Stimulated activated CD4-positive, alpha-beta T cell treated with anti-CD3 and anti-CD28 coated beads, Interleukin-12 subunit alpha, Interleukin-12 subunit beta, amount 100 ng/mL, for 24 hours (primary cell): ENCODE data around the gene SCUBE1.

Experiments used
- DNase-seq, 2 experiments: peaks; one replicate each; pipeline ENCODE4 v3.0.0-alpha.2; 2020; ENCODE audit warnings: low read depth in 2 of 2

The SCUBE1 gene

DNA sequence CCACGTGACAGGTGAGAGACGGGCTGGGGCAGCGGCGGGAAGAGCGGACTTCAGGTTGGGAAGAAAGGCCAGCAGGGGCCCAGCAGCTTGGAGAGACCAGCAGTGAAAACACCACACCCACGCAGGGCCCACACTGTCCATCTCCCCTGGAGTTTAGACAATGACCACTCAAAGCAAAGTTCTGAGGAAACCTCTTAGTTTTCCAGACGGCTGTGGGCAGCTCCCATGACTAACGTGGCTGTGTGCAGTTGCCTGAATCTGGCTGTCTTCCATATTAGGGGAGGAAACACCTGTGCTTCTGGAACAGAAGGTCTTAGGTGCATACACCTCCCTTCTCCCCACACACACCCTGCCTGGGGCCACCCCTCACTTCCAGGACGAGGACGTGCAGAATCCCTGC is 85.6 kb downstream of the SCUBE1 start:
- no peak for DNase-seq

DNA sequence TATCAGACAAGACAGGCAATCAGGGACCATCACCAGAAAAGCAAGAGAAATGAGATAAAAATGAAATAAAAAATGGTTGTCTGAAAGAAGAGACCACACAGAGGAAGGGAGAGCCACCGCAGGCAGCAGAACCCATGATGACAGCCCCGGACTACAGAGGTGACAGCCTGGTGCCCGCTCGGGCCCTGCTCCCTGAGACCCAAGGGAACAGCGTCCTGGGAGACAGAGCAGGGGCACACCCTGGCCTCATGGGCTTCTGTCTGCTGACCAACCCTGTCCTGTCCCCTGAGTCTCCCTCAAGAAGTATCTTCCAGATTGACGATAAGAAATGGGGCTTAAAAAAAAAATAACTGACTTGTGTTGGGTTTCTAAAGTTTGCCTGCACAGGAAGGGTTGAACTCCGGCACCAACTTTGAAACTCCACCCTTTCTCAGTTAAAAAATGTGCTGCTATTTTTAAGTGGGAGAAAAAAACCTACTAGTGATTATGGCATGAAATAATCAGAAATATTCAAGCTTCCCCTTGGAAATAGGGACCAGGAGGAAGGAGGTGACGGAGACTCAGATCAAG is 86.1 kb downstream of the SCUBE1 start:
- no peak for DNase-seq

DNA sequence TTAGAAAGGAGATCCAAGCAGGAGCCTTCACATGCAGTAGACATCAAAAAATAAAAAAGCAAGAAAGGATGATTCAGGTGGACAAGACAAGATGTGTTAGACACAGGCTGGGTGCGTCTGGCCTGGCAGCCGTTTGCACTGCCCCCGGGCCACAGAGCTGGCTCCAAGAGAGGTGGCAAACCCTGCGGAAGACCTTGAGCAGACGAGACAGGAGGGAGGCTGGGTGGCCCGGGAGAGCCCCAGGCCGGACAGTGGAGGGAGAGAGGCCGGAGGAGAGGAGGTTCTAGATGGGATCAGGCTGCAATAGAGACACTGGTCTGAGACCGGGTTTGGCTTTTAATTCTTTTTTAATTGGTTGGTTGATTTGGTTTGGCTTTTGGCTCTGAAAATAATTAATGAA is 86.6 kb downstream of the SCUBE1 start:
- no peak for DNase-seq

DNA sequence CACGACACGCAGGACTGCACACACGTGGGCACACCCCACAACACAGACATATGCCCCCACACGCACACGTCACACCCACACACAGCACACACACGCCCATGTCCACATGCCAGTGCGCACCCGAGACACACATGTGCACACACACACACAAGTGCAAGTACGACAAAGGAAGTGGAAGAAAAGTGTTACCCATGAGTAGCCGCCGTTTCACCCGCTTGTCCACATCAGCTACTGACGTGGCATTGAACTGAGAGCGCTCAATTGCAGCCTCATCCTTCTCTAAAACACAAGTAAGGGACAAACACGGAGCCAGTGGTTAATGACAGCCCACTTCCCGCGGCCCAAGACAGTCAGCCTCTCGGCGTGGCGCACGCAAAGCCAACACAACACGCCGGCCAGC is 87.9 kb downstream of the SCUBE1 start:
- DNase-seq = no peak

DNA sequence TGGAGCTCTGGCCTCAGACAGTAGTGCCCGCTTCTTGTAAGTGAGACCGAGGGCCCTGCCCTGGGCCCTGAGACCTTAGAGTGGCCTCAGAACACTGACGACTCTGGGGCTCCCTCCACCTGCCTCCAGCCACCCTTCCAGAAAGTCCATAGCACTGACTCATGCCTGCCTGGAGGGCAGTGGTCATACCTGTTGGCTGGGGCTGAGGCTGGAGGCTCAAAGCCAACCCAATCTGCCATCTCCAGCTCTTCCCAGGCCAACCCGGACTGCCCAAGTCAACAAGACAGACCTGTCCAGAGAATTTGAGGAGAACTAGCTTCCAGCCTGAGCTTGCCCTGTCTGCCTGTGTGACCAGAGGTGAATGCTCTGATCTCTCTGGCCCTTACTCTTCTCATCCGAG is 89.3 kb downstream of the SCUBE1 start:
- DNase-seq = no peak

DNA sequence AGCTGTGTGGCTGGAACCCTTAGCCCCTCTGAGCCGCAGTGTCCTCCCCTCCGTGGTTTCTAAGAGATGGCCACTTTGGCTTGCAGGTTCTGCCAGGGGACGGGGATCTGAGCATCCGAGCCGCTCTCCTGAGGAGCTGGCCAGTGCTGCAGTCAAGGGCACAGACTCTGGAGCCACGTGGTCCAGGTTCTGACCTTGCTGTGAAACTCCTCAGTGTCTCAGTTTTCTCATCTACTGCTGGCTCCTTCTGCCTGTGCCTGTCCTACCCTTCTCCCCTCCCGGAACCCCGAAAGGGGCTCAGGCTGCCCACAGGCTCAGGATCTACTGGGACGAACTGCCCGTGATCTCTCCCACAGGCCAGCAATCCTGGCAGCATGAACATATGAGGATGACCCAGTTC is 90.9 kb downstream of the SCUBE1 start:
- DNase-seq = no peak

DNA sequence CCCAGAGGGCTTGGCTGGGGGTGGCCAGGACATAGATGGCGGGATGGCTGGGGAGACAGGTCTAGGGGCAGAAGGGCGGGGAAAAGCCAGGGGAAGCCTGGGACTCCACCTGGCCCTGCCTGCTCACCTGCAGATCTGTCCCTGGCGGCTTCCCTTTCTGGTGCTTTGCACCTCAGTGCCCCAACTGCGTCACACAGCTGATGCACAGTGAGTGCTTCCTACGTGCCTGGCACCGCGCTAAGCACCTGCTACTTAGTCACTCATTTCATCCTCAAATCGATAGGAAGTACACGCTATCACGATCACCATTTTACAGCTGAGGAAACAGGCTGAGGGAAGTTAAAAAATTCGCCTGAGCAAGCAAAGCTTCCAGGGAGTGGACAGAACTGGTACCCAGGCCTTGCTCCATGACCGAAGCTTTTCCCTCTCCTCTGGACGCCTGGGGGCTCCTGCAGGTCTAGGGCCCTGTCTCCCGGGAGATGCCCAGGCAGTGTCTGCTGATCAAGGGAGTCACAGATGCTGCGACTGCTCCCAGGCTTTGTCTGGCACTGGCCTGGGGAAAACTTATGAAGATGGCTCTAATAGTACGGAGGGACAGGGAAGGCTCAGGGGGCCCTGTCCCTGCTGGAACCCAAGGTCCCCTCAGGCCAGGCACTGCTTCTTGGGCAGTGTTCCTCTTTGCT is 93.2 kb downstream of the SCUBE1 start:
- no peak for DNase-seq

DNA sequence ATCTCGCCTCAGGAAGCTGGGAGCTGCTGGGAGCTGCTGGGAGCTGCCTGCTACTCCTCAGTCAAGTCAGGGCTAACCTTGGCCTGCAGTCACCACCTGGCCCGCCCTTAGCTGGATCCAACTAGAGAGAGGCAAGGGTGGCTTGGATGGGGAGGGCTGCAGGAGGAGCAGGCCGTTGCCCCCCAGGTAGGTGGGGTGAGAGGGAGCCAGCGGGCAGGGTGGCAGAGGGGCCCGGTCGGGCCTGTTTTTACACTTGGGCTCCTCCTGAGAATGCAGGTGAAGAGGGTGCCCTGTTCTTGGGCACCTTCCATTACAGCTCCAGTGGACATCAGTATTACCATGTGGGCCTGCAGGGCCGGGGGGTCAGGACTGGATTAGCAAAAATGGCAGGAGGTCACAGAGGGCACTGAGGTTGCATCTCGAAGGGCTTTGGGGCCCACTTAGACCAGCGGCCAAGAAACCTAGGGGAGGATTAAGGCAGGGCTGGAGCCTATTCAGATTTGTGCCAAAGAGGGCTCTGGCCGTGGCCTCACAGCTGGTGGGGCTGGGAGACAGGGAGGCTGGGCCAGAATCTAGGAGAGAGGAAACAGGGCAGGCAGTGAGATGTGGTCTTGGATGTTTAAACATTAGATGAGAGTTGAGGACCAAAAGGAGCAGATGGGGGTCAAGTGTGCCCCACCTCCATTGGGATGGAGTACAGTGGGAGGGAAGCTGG is 95.5 kb downstream of the SCUBE1 start:
- DNase-seq = no peak

DNA sequence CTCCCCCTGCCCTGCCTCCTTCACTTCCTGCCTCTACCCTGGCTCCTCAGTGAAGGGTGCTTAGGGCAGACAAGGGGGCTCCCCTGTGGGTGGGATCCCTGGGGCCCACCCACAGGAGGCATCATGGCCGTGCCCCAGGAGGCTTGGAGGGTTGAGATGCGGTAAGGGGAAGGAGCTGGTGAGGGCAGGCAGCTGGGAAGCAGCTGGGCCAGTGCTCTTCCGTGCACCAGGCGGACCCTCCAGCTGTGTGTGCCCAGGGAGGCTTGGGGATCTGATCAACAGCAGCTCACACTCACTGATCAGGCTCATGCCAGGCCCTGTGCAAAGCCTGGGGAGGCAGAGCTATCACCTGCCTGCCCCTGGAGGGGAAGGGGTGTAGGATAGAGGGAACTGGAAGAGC is 97.0 kb downstream of the SCUBE1 start:
- no peak for DNase-seq

DNA sequence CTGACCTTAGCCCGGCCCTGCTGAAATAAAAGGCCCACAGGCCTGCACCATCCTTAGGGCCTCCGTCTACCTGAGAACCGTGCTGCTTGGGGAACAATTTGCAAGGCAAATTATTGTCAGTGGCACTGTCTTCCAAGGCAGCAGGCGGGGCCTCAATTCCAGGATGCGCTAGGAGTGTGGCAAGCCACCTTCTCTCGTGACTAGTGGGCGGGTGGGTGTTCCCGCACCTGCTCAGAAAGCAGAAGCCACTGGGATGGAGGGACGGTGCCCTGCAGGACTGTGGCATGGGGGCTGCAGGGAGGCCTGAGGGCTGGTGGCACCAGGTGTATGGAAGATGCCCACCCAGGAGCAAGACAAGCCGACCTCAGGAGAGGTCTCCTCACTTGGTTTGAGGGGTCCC is 97.5 kb downstream of the SCUBE1 start:
- DNase-seq = no peak

DNA sequence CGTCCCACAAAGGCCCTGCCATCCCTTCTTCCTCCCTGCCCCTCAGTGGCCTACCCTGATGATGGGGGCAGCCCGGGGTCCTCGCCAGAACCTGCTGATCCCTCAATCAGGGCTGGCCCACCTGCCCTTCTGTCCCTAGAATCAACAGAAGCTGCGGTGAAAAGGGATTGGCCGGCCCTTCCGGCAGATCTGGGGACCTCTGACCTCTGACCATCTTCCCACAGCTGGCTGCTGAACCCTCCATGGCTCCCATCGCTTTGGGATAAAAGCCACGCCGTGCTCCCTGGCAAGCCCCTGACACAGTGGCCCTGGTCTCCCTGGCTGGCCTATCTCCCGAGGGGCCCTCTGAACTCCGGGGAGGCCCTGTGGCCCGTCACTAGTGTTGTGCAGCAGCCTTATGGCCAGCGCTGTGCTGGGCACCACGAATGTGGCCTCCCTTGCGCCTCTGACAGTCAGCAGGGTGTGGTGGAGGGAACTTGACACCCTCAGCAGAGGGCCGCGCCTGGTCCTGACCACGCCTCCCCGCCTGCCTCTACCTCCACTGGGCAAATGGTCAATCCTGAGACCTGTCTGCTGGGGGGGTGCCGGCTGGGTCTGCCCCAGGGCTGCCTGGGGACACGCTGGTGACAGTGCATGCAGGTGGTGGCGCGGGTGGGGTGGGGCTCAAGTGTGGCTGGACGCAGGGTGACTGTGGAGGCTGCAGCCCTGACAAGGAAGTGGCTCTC is 98.2 kb downstream of the SCUBE1 start:
- DNase-seq = no peak

DNA sequence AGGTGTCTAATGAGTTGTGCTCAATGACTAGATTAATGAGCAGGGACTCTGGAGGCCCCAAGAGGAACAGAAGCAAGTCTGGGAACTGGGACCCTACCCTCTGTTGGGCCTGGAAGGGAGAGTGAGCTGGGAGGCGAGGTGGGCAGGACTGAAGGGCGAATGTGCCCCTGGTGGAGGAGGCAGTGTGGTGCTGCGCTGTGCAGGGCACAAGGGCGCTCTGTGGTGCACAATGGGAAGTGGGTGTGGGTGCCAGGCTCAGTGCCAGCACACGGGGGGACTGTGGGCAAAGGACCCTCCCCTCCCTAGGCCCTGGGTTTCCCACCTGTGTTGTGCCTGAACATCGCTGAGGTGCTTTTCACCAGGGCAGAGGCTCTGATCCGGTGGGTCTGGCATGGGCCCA is 98.8 kb downstream of the SCUBE1 start:
- no peak for DNase-seq

DNA sequence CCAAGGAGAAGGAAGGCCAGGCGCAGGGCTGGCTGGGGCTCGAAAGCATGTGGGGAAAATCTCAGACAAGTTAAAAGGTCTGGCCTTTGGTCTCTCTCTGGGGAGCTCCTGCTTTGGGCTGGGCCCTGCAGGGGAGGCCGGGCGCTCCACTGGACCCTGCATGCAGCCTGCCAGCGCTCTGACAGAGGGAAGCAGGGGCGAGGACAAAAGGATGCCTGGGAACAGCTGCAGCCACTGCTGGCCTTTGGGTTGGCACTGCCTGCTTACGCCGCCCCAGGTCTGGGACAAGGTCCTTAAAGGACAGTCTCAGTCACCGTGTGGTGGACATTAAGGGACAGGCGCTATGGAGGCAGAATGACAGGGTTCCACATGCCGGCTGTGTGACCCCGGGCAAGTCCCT is 99.8 kb downstream of the SCUBE1 start:
- no peak for DNase-seq

DNA sequence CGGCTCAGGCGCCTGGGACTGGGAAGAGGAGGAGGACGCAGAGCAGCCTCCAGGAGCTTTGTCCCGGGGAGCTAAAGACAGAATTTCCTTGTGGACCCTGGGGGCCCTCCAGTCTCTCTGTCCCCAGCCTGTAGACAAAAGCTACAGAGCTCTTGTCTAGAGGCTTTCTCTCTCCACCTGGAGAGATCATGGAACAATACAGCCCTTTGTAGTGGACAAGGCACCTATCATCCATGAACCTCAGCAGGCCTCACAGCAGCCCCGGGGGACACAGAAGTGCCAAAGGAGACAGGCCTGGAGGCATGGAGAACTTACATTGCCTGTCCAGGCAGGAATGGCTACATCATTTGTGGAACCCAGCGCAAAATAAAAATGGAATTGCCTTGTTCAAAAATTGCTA is 100.5 kb downstream of the SCUBE1 start:
- no peak for DNase-seq

DNA sequence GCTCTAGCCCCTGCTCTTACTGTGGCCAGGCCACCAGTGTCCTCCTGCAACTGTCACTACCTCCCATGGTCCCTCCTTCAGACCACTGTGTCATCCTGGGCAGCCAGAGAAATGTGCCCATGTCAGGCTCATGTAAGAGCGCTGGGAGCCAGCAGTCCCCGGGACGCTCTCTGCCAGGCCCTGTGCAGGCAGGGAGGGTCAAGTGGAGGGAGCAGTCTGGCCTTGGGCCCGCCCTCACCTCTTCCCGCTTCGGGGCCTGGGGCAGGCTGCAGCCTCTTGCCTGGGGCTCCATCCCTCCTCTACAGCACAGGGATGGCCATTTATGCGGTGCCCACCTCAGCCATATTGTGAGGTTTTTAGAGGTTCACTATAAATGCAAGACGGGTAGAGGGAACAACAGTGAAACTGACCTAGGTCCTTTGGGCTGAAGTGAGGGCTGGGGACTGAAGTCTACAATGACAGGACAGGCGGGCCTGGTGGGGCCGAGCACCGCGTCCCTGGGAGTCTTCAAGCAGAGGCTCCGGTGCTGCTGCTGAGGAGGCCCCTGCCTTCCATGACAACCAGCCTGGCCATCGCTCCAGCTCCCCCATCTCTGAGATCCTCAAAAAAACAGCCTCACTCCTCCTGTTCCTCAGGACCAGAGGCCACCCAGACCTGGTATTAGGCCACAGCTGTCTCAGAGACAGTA is 101.3 kb downstream of the SCUBE1 start:
- DNase-seq = no peak

DNA sequence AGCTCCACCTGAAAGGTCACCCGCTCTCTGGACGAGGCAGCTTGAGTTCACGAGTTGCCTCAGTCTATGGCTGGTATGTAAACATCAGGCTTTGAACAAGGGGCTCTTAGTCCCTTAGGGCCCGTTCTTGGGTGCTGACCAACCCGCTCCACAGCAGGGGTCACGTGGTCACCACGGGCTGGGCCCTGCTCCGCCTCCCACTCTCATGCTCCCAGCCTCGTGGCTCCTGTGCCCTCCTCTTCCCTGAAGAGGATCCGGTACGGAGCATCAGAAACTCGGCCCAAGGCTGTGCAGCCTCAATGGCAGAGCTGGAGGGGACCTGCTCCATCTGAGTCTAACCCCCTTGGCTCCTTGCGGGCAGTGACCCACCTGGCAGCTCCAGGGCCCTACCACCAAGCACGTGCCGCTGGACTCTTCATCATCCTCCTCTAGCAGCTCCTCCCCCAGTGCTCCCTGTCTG is 102.0 kb downstream of the SCUBE1 start:
- no peak for DNase-seq

DNA sequence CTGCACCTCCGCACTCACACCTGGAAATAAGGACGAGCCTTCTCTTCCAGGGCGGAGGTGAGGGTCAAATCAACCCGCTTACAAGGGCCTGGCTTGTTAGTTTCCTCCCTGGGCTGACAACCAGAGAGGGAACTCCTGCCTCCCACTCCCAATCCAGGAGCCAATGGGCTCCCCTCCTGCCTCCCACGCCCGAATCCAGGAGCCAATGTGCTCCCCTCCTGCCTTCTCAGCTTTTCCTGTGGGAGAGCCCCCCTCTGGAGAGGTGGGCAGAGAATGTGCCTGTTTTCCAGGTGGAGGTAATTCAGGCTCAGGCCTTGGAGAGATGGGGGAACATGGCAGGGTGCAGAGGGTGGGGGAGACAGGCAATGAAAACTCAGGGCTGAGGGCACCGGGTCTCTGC is 102.6 kb downstream of the SCUBE1 start:
- DNase-seq = no peak

DNA sequence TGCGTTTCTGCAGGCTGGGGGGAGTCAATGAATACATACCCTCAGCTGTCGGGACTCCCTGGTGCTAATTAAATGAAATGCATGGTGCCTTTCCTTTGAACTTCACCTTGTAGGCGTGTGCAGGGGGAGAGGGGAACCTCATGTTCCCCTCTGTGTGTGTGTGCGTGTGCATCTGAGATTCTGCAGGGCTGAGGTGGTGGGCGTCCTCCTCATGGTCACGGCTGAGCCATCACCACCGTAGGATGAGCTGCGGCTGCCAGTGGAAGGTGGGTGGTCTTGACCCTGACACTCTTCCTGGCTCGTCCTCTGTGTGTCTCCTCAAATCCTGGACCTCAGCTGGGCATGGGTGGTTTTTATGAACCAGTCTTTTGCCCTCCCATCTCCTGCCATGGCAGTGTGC is 103.2 kb downstream of the SCUBE1 start:
- no peak for DNase-seq

DNA sequence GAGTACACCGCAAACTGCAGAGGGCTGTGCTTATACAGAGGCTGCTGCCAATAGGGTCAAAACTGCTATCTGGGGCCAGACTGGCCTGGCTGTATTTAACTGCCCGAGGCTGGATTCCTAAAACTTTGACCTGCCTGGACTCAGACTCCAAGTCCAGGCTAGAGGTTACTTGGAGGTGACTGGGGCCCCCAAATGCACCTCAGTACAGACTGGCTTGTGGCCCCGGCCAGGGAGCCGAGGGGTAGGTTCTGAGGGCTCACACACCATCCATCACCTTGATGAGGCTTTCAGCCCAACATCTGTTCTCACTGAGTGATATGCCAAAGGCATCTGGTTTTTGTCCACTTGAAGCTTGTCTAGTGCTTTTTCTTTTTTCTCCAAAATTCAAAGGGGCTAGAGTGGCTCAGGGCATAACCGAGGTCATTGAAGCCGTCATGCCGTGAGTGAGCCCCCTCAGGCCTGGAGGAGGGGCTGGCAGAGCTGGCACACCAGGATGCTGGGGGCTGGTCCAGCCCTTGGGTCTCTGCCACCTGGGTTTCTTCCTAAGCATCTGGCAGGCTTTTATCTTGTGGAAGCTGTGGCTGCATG is 103.9 kb downstream of the SCUBE1 start:
- DNase-seq = no peak

DNA sequence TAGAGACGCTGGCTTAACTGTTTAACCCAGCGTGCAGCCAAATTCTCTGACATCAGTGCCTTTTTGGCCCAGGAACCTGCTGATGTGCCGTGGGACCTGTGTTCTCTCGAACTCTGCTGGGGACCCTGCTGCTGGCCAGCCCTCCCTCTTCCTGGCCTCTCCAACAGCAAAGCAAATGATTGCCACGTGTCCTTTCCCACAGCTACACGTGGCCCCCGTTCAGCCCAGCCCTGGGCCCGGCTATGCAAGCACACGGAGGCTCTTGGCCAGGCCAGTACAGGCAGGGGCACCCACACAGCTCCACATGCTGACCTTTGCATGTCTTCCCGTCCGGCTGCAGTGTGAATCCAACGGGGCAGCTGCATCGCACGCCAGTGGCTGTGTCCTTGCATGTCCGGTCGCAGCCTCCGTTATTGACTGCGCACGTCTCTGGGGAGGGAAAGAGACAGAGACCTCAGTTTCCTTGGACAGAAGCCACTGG is 104.6 kb downstream of the SCUBE1 start:
- DNase-seq = no peak

DNA sequence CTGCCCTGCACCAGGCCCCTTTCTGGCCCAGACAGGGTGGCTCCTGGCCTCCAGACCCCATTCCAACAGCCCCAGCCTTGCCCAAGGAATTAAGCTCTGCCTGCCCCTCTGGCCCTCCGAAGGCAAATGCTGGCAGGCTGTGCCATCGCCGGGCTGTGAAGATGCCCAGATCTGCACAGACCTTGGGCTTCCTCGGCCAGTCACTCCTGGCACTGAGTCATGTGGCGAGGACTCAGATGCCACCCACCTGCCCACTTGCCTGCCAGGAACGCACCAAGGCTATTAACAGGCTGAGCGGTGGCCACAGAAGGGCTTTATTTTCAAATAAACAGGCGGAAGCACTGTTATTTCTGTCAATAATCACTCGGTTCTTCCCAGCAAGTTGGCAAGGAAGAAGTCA is 105.9 kb downstream of the SCUBE1 start:
- no peak for DNase-seq
